ENCODE results near the gene FAM20A. TPM values are rescaled to one million over a fixed set of nuclear protein-coding genes. Genes with fewer than 3 reads are reported as not detected.

Gene FAM20A
- total and polyA plus RNA-seq, 2 of the 8 experiments (the other 6 are each of a cell fraction or from before 2014, with no cell fraction given): 3.6 to 11.9 TPM

- TF ChIP-seq FOSL1 (IDR thresholded peaks at IDR 0.05; ENCODE audit: insufficient read depth, low read depth, low read length): no peak
- TF ChIP-seq SP4 (IDR thresholded peaks at IDR 0.05; ENCODE audit: low read length): no peak
- no peak for TF ChIP-seq ATF3 (IDR thresholded peaks at IDR 0.05; ENCODE audit: insufficient read depth, low read depth, low read length)
- TF ChIP-seq SAP30 (IDR thresholded peaks at IDR 0.05; ENCODE audit: insufficient read depth, insufficient replicate concordance, low read length): no peak
These were observed 21.8 kb downstream of the FAM20A start (continued) for GRCh38 chr17:68579194-68579927.
